HG02759 (cell line): Measurements from ENCODE around the gene DZIP3.
A peak's percentile ranks its signal among the peaks of the same experiment; 100 is the strongest.

Experiments
- ATAC-seq: cut with Tn5 transposase; IDR thresholded peaks from one replicate; pipeline ENCODE4 v1.9.1; 2021; ENCODE audit warnings: mild to moderate bottlenecking, moderate library complexity; ENCODE audit not compliant: unreplicated experiment

The DZIP3 gene, protein sequence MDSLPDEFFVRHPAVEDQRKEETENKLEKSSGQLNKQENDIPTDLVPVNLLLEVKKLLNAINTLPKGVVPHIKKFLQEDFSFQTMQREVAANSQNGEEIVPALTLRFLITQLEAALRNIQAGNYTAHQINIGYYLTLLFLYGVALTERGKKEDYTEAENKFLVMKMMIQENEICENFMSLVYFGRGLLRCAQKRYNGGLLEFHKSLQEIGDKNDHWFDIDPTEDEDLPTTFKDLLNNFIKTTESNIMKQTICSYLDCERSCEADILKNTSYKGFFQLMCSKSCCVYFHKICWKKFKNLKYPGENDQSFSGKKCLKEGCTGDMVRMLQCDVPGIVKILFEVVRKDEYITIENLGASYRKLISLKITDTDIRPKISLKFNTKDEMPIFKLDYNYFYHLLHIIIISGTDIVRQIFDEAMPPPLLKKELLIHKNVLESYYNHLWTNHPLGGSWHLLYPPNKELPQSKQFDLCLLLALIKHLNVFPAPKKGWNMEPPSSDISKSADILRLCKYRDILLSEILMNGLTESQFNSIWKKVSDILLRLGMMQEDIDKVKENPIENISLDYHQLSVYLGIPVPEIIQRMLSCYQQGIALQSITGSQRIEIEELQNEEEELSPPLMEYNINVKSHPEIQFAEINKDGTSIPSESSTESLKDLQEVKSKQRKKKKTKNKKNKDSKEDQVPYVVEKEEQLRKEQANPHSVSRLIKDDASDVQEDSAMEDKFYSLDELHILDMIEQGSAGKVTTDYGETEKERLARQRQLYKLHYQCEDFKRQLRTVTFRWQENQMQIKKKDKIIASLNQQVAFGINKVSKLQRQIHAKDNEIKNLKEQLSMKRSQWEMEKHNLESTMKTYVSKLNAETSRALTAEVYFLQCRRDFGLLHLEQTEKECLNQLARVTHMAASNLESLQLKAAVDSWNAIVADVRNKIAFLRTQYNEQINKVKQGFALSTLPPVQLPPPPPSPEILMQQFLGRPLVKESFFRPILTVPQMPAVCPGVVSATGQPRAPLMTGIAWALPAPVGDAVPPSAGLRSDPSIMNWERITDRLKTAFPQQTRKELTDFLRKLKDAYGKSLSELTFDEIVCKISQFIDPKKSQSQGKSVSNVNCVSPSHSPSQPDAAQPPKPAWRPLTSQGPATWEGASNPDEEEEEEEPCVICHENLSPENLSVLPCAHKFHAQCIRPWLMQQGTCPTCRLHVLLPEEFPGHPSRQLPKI

DNA sequence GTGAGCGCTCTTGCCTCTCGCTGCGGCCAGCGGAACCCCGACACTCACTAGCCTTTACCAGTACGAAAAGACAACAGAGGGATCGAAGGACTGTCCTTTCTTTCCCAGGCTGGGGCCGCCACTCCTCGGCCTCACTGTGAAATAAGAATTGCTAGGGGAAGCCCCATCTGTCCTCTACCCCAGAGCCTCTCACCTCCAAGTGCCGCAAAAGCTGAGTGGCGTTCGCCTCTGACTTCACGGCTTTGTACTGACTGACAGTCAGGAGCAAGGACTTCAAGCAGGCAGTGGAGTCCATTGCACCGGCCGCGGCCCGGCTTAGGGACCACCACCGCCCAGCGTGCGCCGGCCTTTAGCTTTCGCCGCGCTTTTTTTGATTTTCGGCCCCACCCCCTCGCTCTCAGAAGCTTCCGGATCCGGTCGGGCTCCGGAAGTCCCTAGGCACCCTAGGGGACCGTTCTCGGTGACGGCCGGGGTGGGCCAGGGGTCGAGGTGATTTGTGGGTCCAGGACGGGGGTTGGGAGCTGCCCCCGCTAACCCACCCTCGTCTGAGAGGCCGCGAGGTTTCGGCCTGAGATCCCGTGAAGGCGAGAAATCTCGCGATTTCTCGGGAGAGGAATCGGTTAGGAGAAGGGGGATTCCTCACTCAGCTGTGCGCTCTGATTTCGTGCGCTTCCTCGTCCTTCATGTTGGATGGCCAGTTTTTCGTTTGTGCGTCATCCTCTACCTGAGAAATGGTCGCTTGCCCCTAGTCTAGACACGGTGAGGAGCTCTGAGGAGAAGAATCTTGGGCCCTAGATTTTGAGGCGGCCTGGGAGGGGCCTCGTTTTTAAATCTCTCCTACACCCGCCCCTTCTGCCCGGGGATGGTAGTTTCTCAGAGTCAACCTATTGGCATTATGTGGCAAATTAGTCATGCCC is at the start of gene DZIP3, which contains the start of gene CIP2A:
TSS of gene DZIP3 (plus strand) at position 642 of the 917 bp plus-strand sequence. CDS start 15,685 bp downstream, outside the sequence.
TSS of gene CIP2A (minus strand) at position 358 of the 917 bp plus-strand sequence. CDS start at position 295, 63 bp downstream.
- peak; percentile 95 for ATAC-seq

DNA sequence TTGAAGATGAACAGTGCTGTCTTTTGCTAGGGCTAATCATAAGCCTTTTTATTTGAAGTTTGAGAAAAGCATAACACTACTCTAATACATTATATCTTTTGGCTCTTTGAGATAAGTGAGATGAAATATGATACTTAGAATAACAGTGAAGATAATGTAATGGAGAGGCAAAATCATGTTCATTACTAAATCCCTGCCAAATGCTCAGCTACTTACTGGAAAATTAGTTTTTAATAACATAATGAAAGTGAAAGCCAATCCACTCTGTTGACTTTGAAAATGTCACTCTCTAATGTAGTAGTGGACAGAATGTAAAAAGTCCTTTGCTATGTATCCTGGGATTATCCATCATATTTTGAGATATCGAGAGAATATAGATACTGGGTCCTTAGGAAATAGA is 43.3 kb upstream of the DZIP3 start:
- no peak for ATAC-seq

DNA sequence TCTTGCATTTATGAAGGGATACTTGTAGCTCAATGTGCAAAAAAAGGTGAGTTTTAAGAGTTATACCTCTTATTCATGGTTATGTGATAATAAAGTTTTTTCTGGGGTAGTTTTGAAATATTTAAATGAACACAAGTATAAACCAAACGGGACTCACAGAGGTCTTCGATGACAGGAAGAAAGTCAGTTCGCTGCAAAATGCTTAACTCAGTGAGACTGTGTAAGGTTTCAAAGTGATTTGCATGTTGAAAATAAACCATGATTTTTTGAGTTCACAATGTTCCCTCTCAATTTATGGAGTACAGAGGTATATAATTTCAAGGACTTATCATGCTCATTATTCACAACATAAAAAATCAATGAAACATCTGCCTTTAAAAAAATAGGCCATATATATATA is 42.8 kb upstream of the DZIP3 start:
- ATAC-seq = no peak

- ATAC-seq = no peak
These were observed 41.2 kb upstream of the DZIP3 start for GRCh38 chr3:108548304-108548703.

GRCh38 chr3:108548886-108549285 is 40.6 kb upstream of the DZIP3 start:
- no peak for ATAC-seq

DNA sequence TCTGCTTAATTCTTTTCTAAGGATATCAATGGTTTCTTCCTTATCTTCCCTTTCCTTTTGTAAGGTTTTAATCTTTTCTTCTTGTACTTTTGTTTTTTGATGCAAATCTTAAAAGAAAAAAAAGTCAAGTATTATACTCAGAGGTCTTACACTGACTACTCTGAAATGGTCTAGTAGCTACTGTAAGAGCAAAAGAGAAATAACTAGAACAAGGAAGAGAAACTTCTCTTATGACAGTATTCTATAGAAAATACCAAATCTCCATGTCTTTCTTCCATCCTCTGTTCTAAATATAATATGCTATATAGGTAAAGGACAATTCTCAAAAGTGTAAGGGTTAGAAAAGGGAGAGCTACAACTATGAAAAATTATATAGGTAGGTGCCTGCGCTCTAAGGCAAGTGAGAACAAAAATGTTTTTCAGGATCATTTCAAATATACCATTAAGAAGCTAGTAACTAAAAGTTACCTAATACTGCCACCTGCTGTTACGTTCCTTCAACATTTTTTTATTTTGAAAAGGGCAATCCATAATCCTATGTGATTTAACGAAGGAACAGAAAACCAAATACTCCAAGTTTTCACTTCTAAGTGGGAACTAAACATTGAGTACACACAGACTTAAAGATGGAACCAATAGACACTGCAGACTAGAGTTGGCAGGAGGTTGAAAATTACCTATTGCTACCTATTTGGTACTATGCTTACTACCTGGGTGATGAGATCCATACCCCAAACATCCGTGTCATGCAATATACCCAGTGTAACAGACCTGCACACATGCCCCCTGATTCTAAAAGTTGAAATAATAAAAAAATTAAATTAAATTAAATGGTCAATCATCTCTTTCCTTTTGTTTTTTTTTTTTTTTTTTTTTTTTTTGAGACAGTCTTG is 37.0 kb upstream of the DZIP3 start:
- peak; percentile 63 for ATAC-seq

DNA sequence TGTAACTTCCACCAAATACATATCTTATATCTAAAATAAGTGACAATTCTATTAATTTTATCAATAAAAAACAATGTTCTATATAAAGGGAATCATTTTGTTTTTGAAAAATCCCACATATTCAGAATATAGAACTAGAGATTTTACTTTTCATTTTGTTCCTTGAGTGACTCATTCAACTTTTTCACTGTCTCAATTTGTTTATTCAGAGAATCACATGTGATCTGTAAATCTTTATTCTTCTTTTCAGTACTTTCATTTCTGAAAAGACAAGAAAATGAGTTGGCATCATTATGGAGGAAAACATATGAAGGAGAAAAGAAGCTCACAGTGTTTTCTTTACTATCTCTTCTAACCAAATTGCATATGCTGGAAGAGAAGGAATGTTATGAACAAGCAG is 35.3 kb upstream of the DZIP3 start:
- no peak for ATAC-seq

GRCh38 chr3:108554913-108555571 is 34.5 kb upstream of the DZIP3 start:
- no peak for ATAC-seq

- no peak for ATAC-seq
These were observed 33.4 kb upstream of the DZIP3 start for GRCh38 chr3:108555966-108556581.

DNA sequence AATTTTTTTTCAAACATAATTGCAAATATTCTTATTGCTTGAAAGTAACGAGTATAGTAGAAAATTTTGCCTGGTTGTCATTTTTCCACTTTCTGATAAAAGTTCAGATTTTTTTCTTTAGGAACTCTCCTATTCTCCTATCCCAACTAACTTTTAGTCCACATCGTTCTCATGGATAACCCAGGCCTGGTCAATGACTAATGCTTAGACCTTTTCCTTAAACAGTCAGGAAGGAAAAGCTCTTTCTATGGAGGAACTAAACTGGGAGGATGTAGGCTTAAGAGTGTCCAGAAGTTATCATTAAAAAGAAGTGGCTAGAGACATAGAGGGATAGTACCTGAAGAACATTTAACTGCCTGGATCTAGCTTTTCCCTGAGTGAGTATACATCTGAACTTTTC is 27.0 kb upstream of the DZIP3 start:
- no peak for ATAC-seq

GRCh38 chr3:108564564-108564963 is 25.0 kb upstream of the DZIP3 start:
- ATAC-seq = no peak

- ATAC-seq = no peak
These were observed 24.0 kb upstream of the DZIP3 start for GRCh38 chr3:108565506-108565905.

- no peak for ATAC-seq
These were observed 22.9 kb upstream of the DZIP3 start for GRCh38 chr3:108566599-108566998.

DNA sequence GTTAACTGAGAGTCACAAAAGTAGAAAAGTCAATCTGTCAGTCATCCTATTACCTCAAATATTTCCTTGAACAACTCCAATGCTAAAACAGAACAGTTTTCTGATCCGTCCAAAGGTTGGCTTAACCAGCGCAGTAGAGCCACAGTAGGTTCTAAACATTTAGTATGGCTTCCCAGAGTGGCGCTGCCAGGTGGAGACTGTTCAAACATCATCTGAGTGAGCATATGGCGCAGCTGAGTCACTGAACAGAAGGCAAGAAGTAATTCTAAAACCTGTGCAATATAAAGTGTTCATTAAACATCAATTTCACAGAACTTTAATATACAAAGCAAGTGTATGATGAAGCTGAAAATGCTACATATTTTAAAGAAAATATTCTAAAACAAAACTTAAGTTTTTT is 20.2 kb upstream of the DZIP3 start:
- no peak for ATAC-seq

GRCh38 chr3:108578064-108578463 is 11.5 kb upstream of the DZIP3 start:
- ATAC-seq = no peak

- ATAC-seq = no peak
These were observed 921 bp upstream of the DZIP3 start for GRCh38 chr3:108588601-108589000.

- ATAC-seq = no peak
These were observed 439 bp downstream of the DZIP3 start for GRCh38 chr3:108589998-108590323.

DNA sequence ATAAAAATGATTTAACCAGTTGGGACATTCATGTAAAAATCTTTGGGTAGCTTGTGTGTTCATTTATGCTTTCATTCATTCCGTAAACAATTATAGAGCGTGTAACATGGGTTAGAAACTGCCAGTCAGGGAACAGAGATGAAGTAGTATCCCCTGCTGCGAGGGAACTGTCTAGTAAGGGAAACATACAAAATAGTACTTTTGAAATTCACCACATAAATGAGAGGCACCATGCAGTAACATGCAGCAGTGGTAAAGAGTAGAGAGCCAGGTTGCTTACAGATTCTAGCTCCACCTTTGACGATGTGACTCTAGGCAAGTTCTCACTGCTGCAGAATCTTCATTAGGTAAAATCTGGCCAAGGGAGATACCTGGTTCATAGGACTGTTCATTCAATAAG is 938 bp downstream of the DZIP3 start:
- no peak for ATAC-seq
